ENCODE measurements around the gene FYN.

The FYN gene

GRCh38 chr6:111829581-111829980 is 43.7 kb downstream of the FYN start:
- no peak for DNase-seq

- no peak for DNase-seq
Observed at GRCh38 chr6:111828809-111829208, 44.4 kb downstream of the FYN start.

GRCh38 chr6:111825439-111826086 is 47.7 kb downstream of the FYN start:
- no peak for DNase-seq

GRCh38 chr6:111824608-111825337 is 48.5 kb downstream of the FYN start:
- no peak for DNase-seq

GRCh38 chr6:111823831-111824607 is 49.2 kb downstream of the FYN start:
- no peak for DNase-seq

- no peak for DNase-seq
Observed at GRCh38 chr6:111823012-111823411, 50.2 kb downstream of the FYN start.

GRCh38 chr6:111819458-111819857 is 53.8 kb downstream of the FYN start:
- no peak for DNase-seq

- DNase-seq: no peak
Observed at GRCh38 chr6:111818539-111819226, 54.6 kb downstream of the FYN start.

- DNase-seq: no peak
Observed at GRCh38 chr6:111817451-111818120, 55.7 kb downstream of the FYN start.

- no peak for DNase-seq
Observed at GRCh38 chr6:111813677-111814310, 59.5 kb downstream of the FYN start.

GRCh38 chr6:111813237-111813636 is 60.0 kb downstream of the FYN start:
- no peak for DNase-seq

- no peak for DNase-seq
Observed at GRCh38 chr6:111812060-111813038, 60.9 kb downstream of the FYN start.

GRCh38 chr6:111810294-111811131 is 62.7 kb downstream of the FYN start:
- no peak for DNase-seq

- DNase-seq: no peak
Observed at GRCh38 chr6:111809766-111810165, 63.5 kb downstream of the FYN start.

GRCh38 chr6:111809264-111809663 is 64.0 kb downstream of the FYN start:
- no peak for DNase-seq

GRCh38 chr6:111808493-111808892 is 64.8 kb downstream of the FYN start:
- DNase-seq: no peak

- no peak for DNase-seq
Observed at GRCh38 chr6:111806561-111807497, 66.4 kb downstream of the FYN start.

GRCh38 chr6:111806165-111806547 is 67.1 kb downstream of the FYN start:
- no peak for DNase-seq

All from RPMI8226 (cell line).